Stomach (tissue), 4 donors: ENCODE measurements around the gene CFAP100.

Experiments
- POLR2A ChIP-seq, 4 donors: fragments of 450-650 bp; IDR thresholded peaks; one replicate each; pipeline ENCODE4 v1.6.1; 2016; ENCODE audit warnings: antibody characterized with exemption in 4 of 4, control low read depth in 2 of 4, mild to moderate bottlenecking in 1 of 4, moderate library complexity in 1 of 4
- TF ChIP-seq, protein P1 (sequence below), 7 experiments: fragments of 450-650 bp in 4 of 7; fragments of 200-600 bp in 3 of 7; sonication (generic) in 3 of 7; IDR thresholded peaks; one replicate each; pipeline ENCODE4 v1.5.1; 2016 to 2019; ENCODE audit warnings: antibody characterized with exemption in 7 of 7, control low read depth in 2 of 7, mild to moderate bottlenecking in 1 of 7

DNA sequence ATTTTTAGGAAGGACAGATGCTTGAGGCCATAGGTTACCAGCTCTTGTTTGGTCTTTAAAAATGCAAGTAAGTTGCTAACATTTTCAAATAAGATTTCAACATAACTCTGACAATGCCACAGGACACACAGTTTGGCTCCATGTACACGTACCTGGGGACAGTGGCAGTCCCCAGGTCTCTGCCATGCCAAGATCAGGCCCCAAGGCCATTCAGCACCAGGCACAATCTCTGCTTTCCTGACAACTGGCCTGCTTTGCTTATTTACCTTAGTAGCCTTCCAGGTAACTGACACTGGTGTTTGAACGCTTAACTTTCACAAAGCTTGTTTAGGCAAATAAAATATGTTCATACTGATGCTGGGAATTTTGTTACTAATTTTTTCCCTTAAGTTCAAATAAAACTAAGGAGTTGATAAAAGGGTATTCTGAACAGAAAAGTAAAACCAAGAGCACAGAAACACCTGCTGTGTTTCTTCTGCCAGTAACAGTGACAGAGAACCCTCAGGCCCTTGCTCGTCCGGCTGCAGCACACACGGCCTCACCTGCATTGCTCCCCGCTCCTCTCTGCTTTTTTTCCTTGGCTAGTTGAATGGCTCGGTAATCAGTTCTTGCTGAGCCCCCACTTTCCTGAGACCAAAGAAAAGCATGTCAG, 64.5 kb downstream of the CFAP100 start:
- TF ChIP-seq POLR2A (IDR thresholded peaks at IDR 0.05) = no peak
- TF ChIP-seq, protein P1, sequence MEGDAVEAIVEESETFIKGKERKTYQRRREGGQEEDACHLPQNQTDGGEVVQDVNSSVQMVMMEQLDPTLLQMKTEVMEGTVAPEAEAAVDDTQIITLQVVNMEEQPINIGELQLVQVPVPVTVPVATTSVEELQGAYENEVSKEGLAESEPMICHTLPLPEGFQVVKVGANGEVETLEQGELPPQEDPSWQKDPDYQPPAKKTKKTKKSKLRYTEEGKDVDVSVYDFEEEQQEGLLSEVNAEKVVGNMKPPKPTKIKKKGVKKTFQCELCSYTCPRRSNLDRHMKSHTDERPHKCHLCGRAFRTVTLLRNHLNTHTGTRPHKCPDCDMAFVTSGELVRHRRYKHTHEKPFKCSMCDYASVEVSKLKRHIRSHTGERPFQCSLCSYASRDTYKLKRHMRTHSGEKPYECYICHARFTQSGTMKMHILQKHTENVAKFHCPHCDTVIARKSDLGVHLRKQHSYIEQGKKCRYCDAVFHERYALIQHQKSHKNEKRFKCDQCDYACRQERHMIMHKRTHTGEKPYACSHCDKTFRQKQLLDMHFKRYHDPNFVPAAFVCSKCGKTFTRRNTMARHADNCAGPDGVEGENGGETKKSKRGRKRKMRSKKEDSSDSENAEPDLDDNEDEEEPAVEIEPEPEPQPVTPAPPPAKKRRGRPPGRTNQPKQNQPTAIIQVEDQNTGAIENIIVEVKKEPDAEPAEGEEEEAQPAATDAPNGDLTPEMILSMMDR (IDR thresholded peaks at IDR 0.05) = no peak
